GM18907 (cell line): ENCODE measurements around the gene RTP3.
"Not testable (repeated sequence)": the region's sequence is repeated elsewhere in the genome, so short reads cannot be mapped to it uniquely, and the experiment has no call there.

ENCODE experiments used
- ATAC-seq: cut with Tn5 transposase; IDR thresholded peaks from one replicate; pipeline ENCODE4 v1.9.1; 2021; ENCODE audit warnings: mild to moderate bottlenecking, moderate library complexity; ENCODE audit not compliant: unreplicated experiment

The RTP3 gene

DNA sequence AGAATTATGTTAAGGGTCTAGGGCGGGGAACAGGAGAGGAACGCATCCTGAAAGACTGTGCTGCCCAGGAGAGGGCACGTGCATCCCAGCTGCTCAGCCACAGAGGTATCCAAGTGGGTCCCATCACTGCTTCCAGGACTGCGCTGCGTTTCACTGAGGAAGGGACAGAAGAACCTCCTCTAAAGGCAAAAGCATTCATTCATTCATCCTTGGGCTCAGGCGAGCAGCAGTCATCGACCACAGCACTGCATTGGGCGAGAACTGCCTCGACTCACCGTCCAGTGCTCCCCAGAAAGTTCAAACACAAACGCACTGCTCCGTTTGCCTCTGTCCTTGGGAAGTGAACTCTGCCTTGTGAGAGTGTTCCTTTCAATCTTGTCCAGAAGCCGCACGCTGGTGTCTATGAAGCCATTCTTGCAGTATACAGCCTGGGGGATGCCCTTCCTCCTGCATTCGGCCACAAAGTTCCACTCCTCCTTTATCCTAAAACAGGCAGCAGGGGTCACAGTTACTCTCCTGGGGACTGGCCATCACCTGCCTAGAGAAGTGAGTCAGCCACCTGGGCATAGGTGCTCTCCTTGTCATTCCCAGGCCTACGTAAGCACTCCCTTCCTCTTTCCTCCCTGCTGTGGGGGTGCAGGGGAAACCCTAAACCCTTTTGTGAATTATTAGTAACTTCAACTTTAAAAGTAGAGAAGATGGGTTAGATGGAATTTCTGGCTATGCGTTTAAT lies 47.2 kb downstream of the RTP3 start:
- ATAC-seq, result no peak

DNA sequence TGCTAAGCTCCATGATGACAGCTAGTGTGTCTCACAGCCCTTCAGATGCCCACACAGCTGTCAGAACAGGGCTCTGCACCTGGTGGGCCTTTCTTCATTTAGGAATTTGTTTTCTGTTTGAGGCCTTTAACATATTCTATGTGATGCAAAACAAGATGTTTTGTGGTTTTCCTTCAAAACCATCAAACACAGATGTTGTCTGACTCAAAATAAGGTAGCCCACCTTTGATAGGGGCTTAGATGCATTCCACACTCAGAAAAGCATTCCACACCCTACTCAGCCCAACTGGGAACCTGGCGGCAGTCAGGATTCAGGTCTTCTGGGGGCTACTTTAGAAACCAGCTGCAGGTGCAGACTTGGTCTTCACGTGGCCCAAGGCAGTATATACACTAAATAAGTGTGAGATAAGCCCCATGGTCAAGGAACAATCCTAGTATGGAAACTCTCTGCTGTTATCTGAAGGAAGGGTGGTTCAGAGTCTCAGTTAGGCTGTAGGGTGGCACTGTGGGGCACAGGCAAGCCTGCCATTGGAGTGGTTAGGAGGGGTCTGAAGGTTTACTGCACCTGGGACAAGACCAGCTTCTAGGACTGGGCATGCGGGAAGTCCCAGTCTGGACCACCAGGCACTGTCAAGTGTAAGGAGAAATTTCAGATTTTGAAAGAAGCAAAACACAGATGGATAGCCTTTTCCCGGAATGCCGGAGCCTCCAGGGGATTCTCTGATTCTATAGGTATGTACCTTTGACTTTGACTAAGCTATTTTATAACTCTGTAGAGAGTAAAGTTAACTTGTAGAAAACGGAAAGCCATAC lies 48.2 kb downstream of the RTP3 start:
- no peak for ATAC-seq

DNA sequence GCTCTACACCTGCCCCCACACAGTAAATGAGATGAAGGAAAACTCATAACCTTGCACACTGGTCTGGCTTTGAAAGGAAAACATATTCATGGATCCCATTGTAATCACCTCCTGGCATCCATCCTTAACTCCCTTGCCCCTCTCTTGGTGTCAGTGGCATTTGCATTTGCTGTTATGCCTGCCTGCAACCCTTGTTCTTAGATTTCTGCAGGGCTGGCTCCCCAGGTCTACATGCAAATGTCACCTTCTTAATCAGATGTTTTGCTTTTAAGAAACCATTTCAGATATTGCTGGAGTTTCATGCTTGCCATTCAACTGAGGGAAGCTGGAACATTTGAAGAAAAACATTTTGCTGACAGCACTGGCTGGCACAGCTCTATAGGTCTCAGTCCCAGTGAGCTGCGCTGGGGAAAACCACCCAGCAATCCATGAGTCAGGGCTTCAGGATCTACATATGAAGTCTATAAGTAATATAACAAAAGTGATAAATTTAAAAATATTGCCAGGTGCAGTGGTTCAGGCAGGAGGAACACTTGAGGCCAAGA lies 49.2 kb downstream of the RTP3 start:
- ATAC-seq, result no peak

DNA sequence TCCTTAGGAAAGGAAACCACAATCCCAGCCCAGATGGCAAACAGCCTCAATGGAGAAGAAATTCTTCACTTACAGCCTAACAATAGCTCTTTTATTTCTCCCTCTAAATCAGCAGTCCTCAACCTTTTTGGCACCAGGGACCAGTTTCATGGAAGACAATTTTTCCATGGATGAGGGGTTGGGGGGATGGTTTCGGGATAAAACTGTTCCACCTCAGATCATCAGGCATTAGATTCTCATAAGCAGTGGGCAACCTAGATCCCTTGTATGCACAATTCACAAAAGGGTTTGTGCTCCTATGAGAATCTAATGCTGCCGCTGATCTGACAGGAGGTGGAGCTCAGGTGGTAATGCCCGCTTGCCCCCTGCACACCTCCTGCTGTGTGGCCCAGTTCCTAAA lies 50.8 kb downstream of the RTP3 start:
- not testable (repeated sequence) for ATAC-seq

DNA sequence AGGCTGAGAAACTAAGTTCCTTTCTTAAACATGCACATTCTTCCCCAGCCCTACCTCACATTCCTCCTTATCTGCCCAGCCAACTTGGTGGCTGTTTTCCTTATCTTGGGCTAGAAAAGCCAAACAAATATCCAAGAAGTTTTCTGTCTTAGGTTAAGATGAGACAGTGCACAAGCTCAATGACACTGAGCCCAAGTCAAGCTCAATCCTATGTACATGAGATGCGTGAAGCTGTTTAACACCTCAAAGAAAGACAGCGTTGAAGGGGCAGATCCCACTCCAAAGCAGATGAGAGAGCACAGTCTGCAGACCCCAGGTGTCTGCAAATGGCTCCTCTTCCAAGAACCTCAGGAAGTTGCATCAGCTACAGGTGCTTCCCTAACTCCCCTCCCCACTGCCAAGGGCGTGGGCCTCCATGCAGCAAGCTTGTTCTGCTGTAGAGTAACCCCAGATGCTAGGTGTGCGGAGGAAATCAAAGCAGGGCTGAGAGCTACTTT lies 51.7 kb downstream of the RTP3 start:
- ATAC-seq, result no peak

DNA sequence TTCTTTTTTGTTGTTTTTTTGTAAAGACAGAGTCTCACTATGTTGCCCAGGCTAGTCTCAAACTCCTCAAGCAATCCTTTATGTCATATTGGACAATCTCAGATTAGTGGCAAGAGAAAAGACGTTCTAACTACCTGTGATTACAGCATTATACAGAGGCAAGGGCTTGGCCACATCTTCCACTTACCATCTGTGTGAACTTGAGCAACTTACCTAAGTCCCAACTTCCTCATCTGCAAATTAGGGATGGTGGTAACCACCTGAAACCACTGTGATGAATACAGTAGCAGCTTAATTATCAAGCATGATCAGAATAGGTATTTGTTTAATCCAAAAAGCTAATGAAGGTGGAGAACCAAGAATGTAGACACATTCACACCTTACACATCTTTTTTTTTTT lies 52.2 kb downstream of the RTP3 start:
- no peak for ATAC-seq
